Activated naive CD4-positive, alpha-beta T cell treated with anti-CD3 and anti-CD28 coated beads for 36 hours (primary cell): ENCODE results near the gene FBXO28. TPM values are rescaled to one million over a fixed set of nuclear protein-coding genes. Genes with fewer than 3 reads are reported as not detected.
A peak's percentile ranks its signal among the peaks of the same experiment; 100 is the strongest.

Experiments used
- CTCF ChIA-PET: fragments of 350-600 bp; sonication (Branson Sonifier 250); formaldehyde crosslinking; loops from one replicate; lab custom pipeline; 2021; ENCODE audit warnings: antibody characterized with exemption; lab: Charles Lee
- DNase-seq: peaks from one replicate; pipeline ENCODE4 v3.0.0-alpha.2; 2020
- H3K27ac Mint-ChIP-seq: one replicate; pipeline ENCODE4 v1.8.0; 2021; ENCODE audit warnings: mild to moderate bottlenecking, mixed read lengths
- H3K27me3 Mint-ChIP-seq: one replicate; pipeline ENCODE4 v1.8.0; 2021; ENCODE audit warnings: low read depth, mixed read lengths
- H3K36me3 Mint-ChIP-seq: one replicate; pipeline ENCODE4 v1.8.0; 2021; ENCODE audit warnings: low read depth, mixed read lengths
- H3K4me1 Mint-ChIP-seq: one replicate; pipeline ENCODE4 v1.8.0; 2021; ENCODE audit warnings: low read depth, mixed read lengths
- H3K4me3 Mint-ChIP-seq: one replicate; pipeline ENCODE4 v1.8.0; 2021; ENCODE audit warnings: mild to moderate bottlenecking, moderate library complexity, mixed read lengths
- H3K9me3 Mint-ChIP-seq: one replicate; pipeline ENCODE4 v1.8.0; 2021; ENCODE audit warnings: mixed read lengths
- intact Hi-C: fragments of 100-400 bp; cut with micrococcal nuclease; formaldehyde crosslinking; loops from one replicate; pipeline ENCODE4 v1.15.1; 2023
- total RNA-seq, 2 experiments: library from RNA; stranded (reverse); gene quantifications; one replicate each; pipeline ENCODE4 v1.2.3, GENCODE V29; 2021

Gene FBXO28
- total RNA-seq, 2 experiments from 2014 or later, result 9.6 to 9.7 TPM

GRCh38 chr1:224182057-224182865, 68.3 kb downstream of the FBXO28 start:
- H3K27me3 Mint-ChIP-seq, result no peaks in the 10 kb centered on the region
- H3K9me3 Mint-ChIP-seq, result no peaks in the 10 kb centered on the region
- intact Hi-C loops, result loop anchor here (1.0 to 10.0 kb wide), 15 partner anchors 10 to 1467 kb away; partner anchors contain the start of genes AIDA, BROX, CAPN2 and LBR
- peak overlapping the region; percentile 87 for H3K27ac Mint-ChIP-seq
- peaks cover 2% of the 10 kb centered on the region for H3K36me3 Mint-ChIP-seq
- H3K4me1 Mint-ChIP-seq, result peaks cover 37% of the 10 kb centered on the region
- CTCF ChIA-PET, result interaction anchor here (3.7 kb wide), 1 partner anchor 13 kb away, joined by 16 read pairs; no protein-coding TSS in a partner anchor
- H3K4me3 Mint-ChIP-seq, result peak overlapping the region; percentile 82
- DNase-seq, result peak; percentile 58

DNA sequence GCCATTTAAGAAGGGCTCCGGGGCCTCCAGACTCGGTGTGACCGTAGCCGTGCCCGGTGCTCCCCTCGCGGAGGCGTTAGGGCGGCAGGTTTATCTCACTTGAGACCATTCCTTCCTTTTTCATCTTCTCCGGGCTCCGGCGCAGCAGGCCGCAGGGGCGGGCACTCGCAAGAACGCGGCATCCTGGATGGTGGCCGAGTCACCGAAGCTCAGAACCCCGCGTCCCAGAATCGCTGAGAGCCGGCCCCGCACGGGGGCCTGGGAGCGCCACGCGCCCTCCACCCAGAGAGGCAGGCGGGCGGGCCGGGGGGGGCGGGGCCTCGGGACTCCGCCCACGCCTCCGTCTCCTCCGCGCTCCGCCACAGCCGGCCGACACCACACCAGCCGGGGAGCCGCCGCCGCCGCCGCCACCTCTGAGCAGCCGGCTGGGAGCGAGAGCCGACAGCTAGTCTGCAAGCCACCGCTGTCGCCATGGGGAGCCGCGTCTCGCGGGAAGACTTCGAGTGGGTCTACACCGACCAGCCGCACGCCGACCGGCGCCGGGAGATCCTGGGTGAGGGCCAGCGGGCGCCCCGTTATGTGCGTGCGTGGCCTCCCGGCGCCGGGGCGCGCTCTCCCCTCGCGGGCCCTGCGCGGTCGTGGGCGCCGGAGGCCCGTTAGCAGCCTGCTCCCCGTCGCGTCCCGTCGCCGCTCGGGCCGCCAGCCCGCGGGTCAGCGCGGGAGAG, 69.1 kb downstream of the FBXO28 start, which contains the start of gene DEGS1:
Gene DEGS1, plus strand, starts transcription at position 375 of the 725 bp plus-strand sequence. Its CDS starts 97 bp downstream, at position 472.
- CTCF ChIA-PET, result interaction anchor here (0.6 to 3.7 kb wide), 2 partner anchors 13 to 179 kb away, joined by 3 to 16 read pairs; no protein-coding TSS in a partner anchor
- Mint-ChIP-seq H3K27me3 (no peaks in the 10 kb centered on the region), H3K4me3 (peak within 1 kb of the TSS; percentile 86), H3K9me3 (no peaks in the 10 kb centered on the region), H3K27ac (peak within 1 kb of the TSS; percentile 87), H3K4me1 (peaks cover 40% of the 10 kb centered on the region), H3K36me3 (peaks cover 2% of the 10 kb centered on the region)
- intact Hi-C loops, result loop anchor here (1.0 to 10.0 kb wide), 16 partner anchors 9 to 1468 kb away; partner anchors contain the start of genes AIDA, BROX, CAPN2 and LBR
- DNase-seq, result peak; percentile 80

DNA sequence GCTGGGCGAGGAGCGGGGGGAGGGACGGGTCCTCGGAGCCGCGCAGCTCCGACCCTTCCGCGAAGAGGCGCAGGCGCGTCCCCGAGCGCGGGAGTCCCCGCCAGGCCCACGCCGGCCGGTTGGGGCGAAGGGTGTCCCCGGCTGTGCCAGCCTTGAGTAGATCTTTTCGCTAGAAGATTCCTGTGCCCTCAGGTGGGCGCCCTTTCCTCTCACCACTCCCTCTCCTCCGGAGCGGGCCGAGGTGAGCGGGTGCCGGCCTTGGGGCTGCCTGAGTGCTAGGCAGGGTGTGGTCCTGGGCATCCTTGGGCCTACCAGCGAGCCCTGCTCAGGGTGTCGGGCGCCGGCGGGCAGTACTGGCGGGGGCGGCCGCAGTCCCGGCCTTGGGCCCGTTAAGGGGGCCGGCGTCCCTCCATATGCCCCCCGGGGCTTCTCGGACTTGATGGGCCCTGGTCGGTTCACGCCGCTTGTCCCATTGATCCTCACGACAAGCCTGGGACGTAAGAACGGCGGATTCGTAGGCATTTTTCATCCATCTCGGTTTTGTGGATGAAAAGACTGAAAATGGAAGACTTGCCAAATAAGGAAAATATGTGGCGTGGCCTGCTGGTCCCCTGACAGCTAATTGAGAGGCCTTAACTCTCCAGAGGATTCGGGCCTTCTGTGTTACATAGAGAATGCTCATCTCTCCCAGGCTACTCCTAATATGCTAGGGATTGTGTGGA, 69.8 kb downstream of the FBXO28 start:
- Mint-ChIP-seq H3K27ac (peak overlapping the region; percentile 84), H3K9me3 (no peaks in the 10 kb centered on the region), H3K4me3 (peak overlapping the region; percentile 86), H3K4me1 (peaks cover 46% of the 10 kb centered on the region), H3K36me3 (peaks cover 2% of the 10 kb centered on the region), H3K27me3 (no peaks in the 10 kb centered on the region)
- peak; percentile 67 for DNase-seq
- CTCF ChIA-PET, result interaction anchor here (0.6 to 3.7 kb wide), 2 partner anchors 14 to 178 kb away, joined by 3 to 16 read pairs; no protein-coding TSS in a partner anchor
- intact Hi-C loops, result loop anchor here (1.0 to 10.0 kb wide), 9 partner anchors 191 to 1469 kb away; partner anchors contain the start of genes AIDA, BROX, CAPN2 and LBR

DNA sequence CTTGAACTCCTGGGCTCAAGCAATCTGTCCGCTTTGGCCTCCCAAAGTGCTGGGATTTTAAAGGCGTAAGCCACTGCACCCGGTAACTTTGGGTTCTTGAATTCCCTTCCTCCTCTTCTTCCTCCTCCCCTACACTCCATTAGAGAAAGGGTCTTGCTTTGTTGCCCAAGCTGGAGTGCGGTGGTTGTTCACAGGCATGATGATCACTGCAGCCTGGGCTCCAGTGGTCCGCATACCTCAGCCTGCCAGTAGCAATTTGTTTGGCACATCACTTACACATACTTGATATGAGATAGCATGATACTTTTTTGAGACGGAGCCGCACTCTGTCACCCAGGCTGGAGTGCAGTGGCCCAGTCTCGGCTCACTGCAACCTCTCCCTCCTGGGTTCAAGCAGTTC, 71.3 kb downstream of the FBXO28 start:
- no peak for DNase-seq
- H3K9me3 Mint-ChIP-seq, result no peaks in the 10 kb centered on the region
- H3K4me1 Mint-ChIP-seq, result peaks cover 51% of the 10 kb centered on the region
- intact Hi-C loops, result loop anchor here (10.0 kb wide), 2 partner anchors 440 to 1470 kb away; partner anchors contain the start of genes AIDA and BROX
- CTCF ChIA-PET, result no interaction called here
- H3K4me3 Mint-ChIP-seq, result peak overlapping the region; percentile 56
- H3K27me3 Mint-ChIP-seq, result no peaks in the 10 kb centered on the region
- peaks cover 5% of the 10 kb centered on the region for H3K36me3 Mint-ChIP-seq
- H3K27ac Mint-ChIP-seq, result no peak overlapping the region

- Mint-ChIP-seq H3K27me3 (no peaks in the 10 kb centered on the region), H3K4me1 (peaks cover 46% of the 10 kb centered on the region), H3K9me3 (no peaks in the 10 kb centered on the region), H3K27ac (peak overlapping the region; percentile 28), H3K4me3 (no peak overlapping the region), H3K36me3 (peaks cover 10% of the 10 kb centered on the region)
- intact Hi-C loops, result loop anchor here (1.0 to 10.0 kb wide), 3 partner anchors 19 to 1473 kb away; partner anchors contain the start of genes AIDA and BROX
- CTCF ChIA-PET, result no interaction called here
- no peak for DNase-seq
These were observed 74.4 kb downstream of the FBXO28 start for GRCh38 chr1:224188286-224188685.

DNA sequence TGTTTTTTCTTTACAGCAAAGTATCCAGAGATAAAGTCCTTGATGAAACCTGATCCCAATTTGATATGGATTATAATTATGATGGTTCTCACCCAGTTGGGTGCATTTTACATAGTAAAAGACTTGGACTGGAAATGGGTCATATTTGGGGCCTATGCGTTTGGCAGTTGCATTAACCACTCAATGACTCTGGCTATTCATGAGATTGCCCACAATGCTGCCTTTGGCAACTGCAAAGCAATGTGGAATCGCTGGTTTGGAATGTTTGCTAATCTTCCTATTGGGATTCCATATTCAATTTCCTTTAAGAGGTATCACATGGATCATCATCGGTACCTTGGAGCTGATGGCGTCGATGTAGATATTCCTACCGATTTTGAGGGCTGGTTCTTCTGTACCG, 75.7 kb downstream of the FBXO28 start:
- H3K4me1 Mint-ChIP-seq, result peaks cover 40% of the 10 kb centered on the region
- H3K9me3 Mint-ChIP-seq, result no peaks in the 10 kb centered on the region
- no peak for DNase-seq
- intact Hi-C loops, result loop anchor here (10.0 kb wide), 2 partner anchors 435 to 1475 kb away; partner anchors contain the start of genes AIDA and BROX
- H3K36me3 Mint-ChIP-seq, result peaks cover 18% of the 10 kb centered on the region
- CTCF ChIA-PET, result no interaction called here
- H3K27ac Mint-ChIP-seq, result no peak overlapping the region
- H3K27me3 Mint-ChIP-seq, result no peaks in the 10 kb centered on the region
- H3K4me3 Mint-ChIP-seq, result no peak overlapping the region

- Mint-ChIP-seq H3K27ac (peak overlapping the region; percentile 80), H3K4me1 (peaks cover 21% of the 10 kb centered on the region), H3K9me3 (no peaks in the 10 kb centered on the region), H3K36me3 (peaks cover 19% of the 10 kb centered on the region), H3K4me3 (no peak overlapping the region), H3K27me3 (no peaks in the 10 kb centered on the region)
- CTCF ChIA-PET, result interaction anchor here (0.8 to 1.3 kb wide), 3 partner anchors 23 to 264 kb away, joined by 3 to 7 read pairs (median 4); no protein-coding TSS in a partner anchor
- intact Hi-C loops, result loop anchor here (1.0 kb wide), 1 partner anchor 10 kb away; no protein-coding TSS in a partner anchor
- DNase-seq, result peak; percentile 17
These were observed 78.3 kb downstream of the FBXO28 start for GRCh38 chr1:224192082-224192788.

DNA sequence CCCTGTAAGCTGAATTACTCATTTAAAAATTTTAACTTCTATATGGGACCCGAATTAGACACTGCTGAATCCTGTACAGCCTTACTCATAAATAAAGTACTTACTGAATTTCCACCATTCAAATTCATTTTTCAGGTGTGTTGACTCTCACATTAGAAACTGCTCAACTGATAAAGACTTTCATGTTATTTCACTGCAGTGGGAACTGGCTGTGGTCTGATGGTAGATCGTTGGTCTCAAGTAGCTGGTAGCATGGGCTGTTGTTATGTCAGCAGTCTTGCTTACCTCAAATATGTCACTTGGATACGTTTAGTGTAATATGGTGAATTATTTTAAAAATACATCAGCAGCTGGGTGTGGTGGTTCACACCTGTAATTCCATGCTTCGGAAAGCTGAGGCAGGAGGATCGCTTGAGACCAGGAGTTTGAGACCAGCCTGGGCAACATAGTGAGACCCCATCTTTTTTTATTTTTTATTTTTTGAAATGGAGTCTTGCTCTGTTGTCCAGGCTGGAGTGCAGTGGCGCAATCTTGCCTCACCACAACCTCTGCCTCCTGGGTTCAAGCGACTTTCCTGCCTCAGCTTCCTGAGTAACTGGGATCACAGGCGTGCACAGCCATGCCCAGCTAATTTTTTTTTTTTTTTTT, 79.5 kb downstream of the FBXO28 start:
- Mint-ChIP-seq H3K27ac (no peak overlapping the region), H3K36me3 (peaks cover 19% of the 10 kb centered on the region), H3K4me1 (peaks cover 16% of the 10 kb centered on the region), H3K27me3 (no peaks in the 10 kb centered on the region), H3K9me3 (no peaks in the 10 kb centered on the region), H3K4me3 (no peak overlapping the region)
- no peak for DNase-seq
- CTCF ChIA-PET, result interaction anchor here (0.8 to 1.3 kb wide), 2 partner anchors 25 to 263 kb away, joined by 3 to 7 read pairs; no protein-coding TSS in a partner anchor
- intact Hi-C loops, result no loop called here

GRCh38 chr1:224196813-224197600, 83.1 kb downstream of the FBXO28 start:
- Mint-ChIP-seq H3K27me3 (no peaks in the 10 kb centered on the region), H3K9me3 (no peaks in the 10 kb centered on the region), H3K4me1 (peaks cover 7% of the 10 kb centered on the region), H3K4me3 (no peak overlapping the region), H3K27ac (no peak overlapping the region), H3K36me3 (peaks cover 16% of the 10 kb centered on the region)
- CTCF ChIA-PET, result no interaction called here
- DNase-seq, result no peak
- intact Hi-C loops, result no loop called here

DNA sequence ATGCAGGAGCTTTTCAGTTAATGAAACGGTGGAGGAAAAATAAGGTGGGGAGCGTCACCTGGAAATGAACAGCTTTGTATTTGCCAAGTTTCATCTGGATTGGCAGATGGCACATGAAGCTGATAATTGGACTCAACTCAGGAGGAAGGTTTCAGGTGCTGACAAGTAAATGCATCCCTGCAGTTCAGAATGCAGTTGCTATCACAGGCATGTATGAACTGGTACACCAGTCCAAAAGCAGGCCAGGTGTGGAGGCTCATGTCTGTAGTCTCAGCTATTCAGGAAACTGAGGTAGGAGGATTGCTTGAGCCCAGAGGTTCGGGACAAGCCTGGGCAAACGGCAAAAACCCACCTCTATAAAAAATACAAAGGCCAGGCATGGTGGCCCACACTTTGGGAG, 84.7 kb downstream of the FBXO28 start:
- Mint-ChIP-seq H3K4me1 (peaks cover 3% of the 10 kb centered on the region), H3K4me3 (no peak overlapping the region), H3K36me3 (peaks cover 9% of the 10 kb centered on the region), H3K27ac (no peak overlapping the region), H3K9me3 (no peaks in the 10 kb centered on the region), H3K27me3 (no peaks in the 10 kb centered on the region)
- CTCF ChIA-PET, result no interaction called here
- DNase-seq, result no peak
- intact Hi-C loops, result no loop called here
